Stimulated activated naive B cell treated with anti-CD40 and anti-IgM and Interleukin-4, amounts not matched to agents 10 μg/mL and 1 μg/mL and 100 μg/mL, for 72 hours (primary cell): ENCODE data around the gene PAXIP1.

Source experiments
- ATAC-seq, 2 donors: fragments of 150-1000 bp; cut with Tn5 transposase; replicated peaks; 2 replicates each; pipeline ENCODE4 v1.10.0; 2021; ENCODE audit warnings: moderate library complexity in 1 of 2
- DNase-seq: peaks from one replicate; pipeline ENCODE4 v3.0.0; 2021
- H3K27ac Mint-ChIP-seq: one replicate; pipeline ENCODE4 v1.8.0; 2022; ENCODE audit warnings: mild to moderate bottlenecking, mixed read lengths
- H3K27me3 Mint-ChIP-seq, 2 donors: one replicate each; pipeline ENCODE4 v1.8.0; 2022; ENCODE audit warnings: mixed read lengths in 2 of 2
- H3K36me3 Mint-ChIP-seq, 2 donors: one replicate each; pipeline ENCODE4 v1.8.0; 2022; ENCODE audit warnings: mixed read lengths in 2 of 2, mild to moderate bottlenecking in 1 of 2
- H3K4me1 Mint-ChIP-seq, 2 donors: one replicate each; pipeline ENCODE4 v1.8.0; 2022; ENCODE audit warnings: mixed read lengths in 2 of 2, mild to moderate bottlenecking in 1 of 2
- H3K4me3 Mint-ChIP-seq, 2 donors: one replicate each; pipeline ENCODE4 v1.8.0; 2022; ENCODE audit warnings: mild to moderate bottlenecking in 2 of 2, mixed read lengths in 2 of 2, moderate library complexity in 1 of 2
- H3K9me3 Mint-ChIP-seq, 2 donors: one replicate each; pipeline ENCODE4 v1.8.0; 2022; ENCODE audit warnings: mixed read lengths in 2 of 2, mild to moderate bottlenecking in 1 of 2

Gene PAXIP1

GRCh38 chr7:154977250-154977649 lies 25.7 kb downstream of the PAXIP1 start:
- peaks cover 17 to 24% of the 10 kb centered on the region in 2 donors for H3K4me1 Mint-ChIP-seq
- ATAC-seq (no peak), DNase-seq (no peak)
- H3K27ac Mint-ChIP-seq = no peak overlapping the region
- H3K27me3 Mint-ChIP-seq = no peaks in the 10 kb centered on the region
- peaks cover 41 to 56% of the 10 kb centered on the region in 2 donors for H3K36me3 Mint-ChIP-seq
- no peak overlapping the region for H3K4me3 Mint-ChIP-seq
- no peaks in the 10 kb centered on the region for H3K9me3 Mint-ChIP-seq

GRCh38 chr7:154976844-154977243 lies 26.1 kb downstream of the PAXIP1 start:
- Mint-ChIP-seq H3K27me3 (no peaks in the 10 kb centered on the region), H3K4me3 (no peak overlapping the region), H3K9me3 (no peaks in the 10 kb centered on the region), H3K27ac (no peak overlapping the region), H3K36me3 (peaks cover 41 to 57% of the 10 kb centered on the region in 2 donors), H3K4me1 (peaks cover 17 to 24% of the 10 kb centered on the region in 2 donors)
- ATAC-seq = no peak
- no peak for DNase-seq

DNA sequence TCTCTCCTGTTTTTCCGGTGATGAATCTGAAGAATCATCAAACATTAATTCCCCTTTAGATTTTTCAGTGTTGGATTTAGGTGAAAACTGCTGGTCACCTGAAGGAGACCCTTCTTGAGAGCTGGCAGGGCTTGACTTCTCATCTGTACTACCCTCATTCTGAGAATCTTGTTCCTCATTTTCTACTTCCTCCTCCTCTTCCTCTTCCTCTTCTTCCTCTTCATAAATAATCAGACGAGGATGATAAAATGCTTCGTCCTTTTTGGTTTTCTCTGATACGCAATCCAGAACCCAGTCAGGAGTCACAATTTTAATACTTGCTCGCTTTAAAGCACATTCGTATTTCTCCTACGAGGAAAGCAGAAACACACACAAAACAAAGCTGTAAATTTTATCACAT lies 26.9 kb downstream of the PAXIP1 start:
- Mint-ChIP-seq H3K4me3 (no peak overlapping the region), H3K27me3 (no peaks in the 10 kb centered on the region), H3K9me3 (no peaks in the 10 kb centered on the region), H3K36me3 (peaks cover 43 to 64% of the 10 kb centered on the region in 2 donors), H3K4me1 (peaks cover 17 to 24% of the 10 kb centered on the region in 2 donors), H3K27ac (peak overlapping the region; percentile 63)
- no peak for DNase-seq
- no peak for ATAC-seq

GRCh38 chr7:154973381-154973780 lies 29.5 kb downstream of the PAXIP1 start:
- DNase-seq (no peak), ATAC-seq (no peak)
- Mint-ChIP-seq H3K9me3 (no peaks in the 10 kb centered on the region), H3K4me1 (peaks cover 17 to 24% of the 10 kb centered on the region in 2 donors), H3K27me3 (no peaks in the 10 kb centered on the region), H3K27ac (no peak overlapping the region), H3K4me3 (no peak overlapping the region), H3K36me3 (peaks cover 53 to 72% of the 10 kb centered on the region in 2 donors)

GRCh38 chr7:154968336-154969001 lies 34.5 kb downstream of the PAXIP1 start:
- H3K4me3 Mint-ChIP-seq = no peak overlapping the region
- ATAC-seq (no peak), DNase-seq (no peak)
- H3K9me3 Mint-ChIP-seq = no peaks in the 10 kb centered on the region
- no peaks in the 10 kb centered on the region for H3K27me3 Mint-ChIP-seq
- no peak overlapping the region for H3K27ac Mint-ChIP-seq
- H3K4me1 Mint-ChIP-seq = peaks cover 4 to 15% of the 10 kb centered on the region in 2 donors
- peaks cover 51 to 76% of the 10 kb centered on the region in 2 donors for H3K36me3 Mint-ChIP-seq

DNA sequence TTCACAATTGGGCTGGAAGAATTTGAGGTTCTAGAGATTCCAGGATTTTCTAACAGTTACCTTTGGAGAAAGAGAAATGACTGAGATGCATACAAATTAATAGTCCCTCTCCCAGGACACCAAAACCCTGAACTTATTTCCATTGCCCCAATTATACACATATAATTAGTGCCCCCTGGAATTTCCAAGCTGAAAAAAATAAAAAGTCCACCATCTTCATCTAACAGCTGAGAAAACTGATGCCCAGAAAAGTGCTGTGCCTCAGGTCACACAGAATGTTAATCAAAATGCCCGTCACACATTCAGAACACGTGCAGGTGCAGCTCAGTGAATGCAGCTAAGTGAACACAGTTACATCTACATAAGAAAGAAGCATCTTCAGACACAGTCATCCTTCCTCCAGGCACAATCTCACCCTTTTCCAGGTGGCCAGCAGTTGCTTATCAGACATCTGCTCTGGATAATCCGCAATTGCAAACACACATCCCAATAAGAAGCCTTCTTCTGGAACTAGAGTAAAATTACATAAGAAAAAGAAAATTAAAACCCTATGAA lies 35.4 kb downstream of the PAXIP1 start:
- Mint-ChIP-seq H3K4me1 (peaks cover 2 to 9% of the 10 kb centered on the region in 2 donors), H3K9me3 (no peaks in the 10 kb centered on the region), H3K4me3 (no peak overlapping the region), H3K27ac (no peak overlapping the region), H3K27me3 (no peaks in the 10 kb centered on the region), H3K36me3 (peaks cover 51 to 70% of the 10 kb centered on the region in 2 donors)
- ATAC-seq = no peak
- DNase-seq = no peak

GRCh38 chr7:154965014-154965413 lies 37.9 kb downstream of the PAXIP1 start:
- ATAC-seq = peak in 1 of 2 donors; percentile 23

GRCh38 chr7:154960063-154960790 lies 42.7 kb downstream of the PAXIP1 start:
- Mint-ChIP-seq H3K4me3 (no peak overlapping the region), H3K36me3 (peaks cover 45 to 65% of the 10 kb centered on the region in 2 donors), H3K9me3 (no peaks in the 10 kb centered on the region), H3K27me3 (no peaks in the 10 kb centered on the region), H3K27ac (no peak overlapping the region), H3K4me1 (peaks cover 2 to 9% of the 10 kb centered on the region in 2 donors)
- no peak for ATAC-seq
- no peak for DNase-seq

More at GRCh38 chr7:154965014-154965413, 37.9 kb downstream of the PAXIP1 start:
- Mint-ChIP-seq H3K36me3 (peaks cover 53 to 71% of the 10 kb centered on the region in 2 donors), H3K27me3 (no peaks in the 10 kb centered on the region), H3K4me3 (no peak overlapping the region), H3K4me1 (peaks cover 2 to 9% of the 10 kb centered on the region in 2 donors), H3K27ac (no peak overlapping the region), H3K9me3 (no peaks in the 10 kb centered on the region)
- DNase-seq = no peak

GRCh38 chr7:154956427-154956826 lies 46.5 kb downstream of the PAXIP1 start:
- Mint-ChIP-seq H3K27ac (no peak overlapping the region), H3K36me3 (peaks cover 33 to 50% of the 10 kb centered on the region in 2 donors), H3K4me1 (no peaks in the 10 kb centered on the region), H3K9me3 (no peaks in the 10 kb centered on the region), H3K4me3 (no peak overlapping the region), H3K27me3 (no peaks in the 10 kb centered on the region)
- no peak for ATAC-seq
- DNase-seq = no peak

DNA sequence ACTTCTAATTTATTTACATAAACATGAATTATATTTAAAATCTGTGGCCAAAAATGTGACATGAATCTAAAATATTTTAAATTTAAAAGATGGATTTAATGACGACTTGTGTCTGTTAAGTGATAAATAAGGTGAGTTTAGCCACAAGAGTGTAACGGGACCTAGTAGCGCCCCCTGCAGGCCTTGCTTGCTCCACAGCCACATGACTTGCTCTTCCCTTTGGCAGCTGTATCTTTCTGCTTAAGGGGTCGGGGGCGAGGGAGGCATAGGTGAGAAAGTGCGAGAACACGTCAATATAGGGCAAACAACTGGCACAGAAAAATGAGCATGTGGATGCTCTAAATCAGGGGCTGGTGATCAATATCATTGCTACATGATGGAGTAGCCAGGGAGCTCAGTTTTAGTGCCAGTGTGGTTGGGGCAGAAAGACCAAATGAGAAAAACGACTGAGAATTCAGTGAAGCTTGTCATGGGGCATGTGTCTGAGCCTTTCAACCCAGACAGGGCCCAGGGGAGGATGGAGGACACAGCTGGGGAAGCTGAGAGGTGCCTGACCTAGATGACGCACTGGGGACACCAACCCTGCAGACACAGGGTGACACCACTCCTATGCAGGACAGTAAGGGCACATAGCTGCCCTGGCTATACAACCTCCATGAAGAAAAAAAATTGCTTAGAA lies 49.8 kb downstream of the PAXIP1 start:
- ATAC-seq (peak; percentile 48 to 64), DNase-seq (no peak)
- H3K4me3 Mint-ChIP-seq = no peak overlapping the region
- no peak overlapping the region for H3K27ac Mint-ChIP-seq
- no peaks in the 10 kb centered on the region for H3K9me3 Mint-ChIP-seq
- no peaks in the 10 kb centered on the region for H3K4me1 Mint-ChIP-seq
- H3K36me3 Mint-ChIP-seq = peaks cover 33 to 48% of the 10 kb centered on the region in 2 donors
- no peaks in the 10 kb centered on the region for H3K27me3 Mint-ChIP-seq

- Mint-ChIP-seq H3K27me3 (no peaks in the 10 kb centered on the region), H3K36me3 (peaks cover 28 to 40% of the 10 kb centered on the region in 2 donors), H3K9me3 (no peaks in the 10 kb centered on the region), H3K4me3 (no peak overlapping the region), H3K4me1 (no peaks in the 10 kb centered on the region), H3K27ac (no peak overlapping the region)
- DNase-seq (no peak), ATAC-seq (no peak)
These were observed 52.0 kb downstream of the PAXIP1 start for GRCh38 chr7:154950960-154951359.

GRCh38 chr7:154947604-154948003 lies 55.3 kb downstream of the PAXIP1 start:
- no peak for ATAC-seq
- no peak for DNase-seq
- Mint-ChIP-seq H3K27me3 (no peaks in the 10 kb centered on the region), H3K9me3 (no peaks in the 10 kb centered on the region), H3K4me1 (no peaks in the 10 kb centered on the region), H3K4me3 (no peak overlapping the region), H3K27ac (no peak overlapping the region), H3K36me3 (peaks cover 33 to 35% of the 10 kb centered on the region in 2 donors)

- H3K4me1 Mint-ChIP-seq = no peaks in the 10 kb centered on the region
- H3K4me3 Mint-ChIP-seq = no peak overlapping the region
- H3K27ac Mint-ChIP-seq = no peak overlapping the region
- DNase-seq (no peak), ATAC-seq (no peak)
- no peaks in the 10 kb centered on the region for H3K9me3 Mint-ChIP-seq
- H3K27me3 Mint-ChIP-seq = no peaks in the 10 kb centered on the region
- H3K36me3 Mint-ChIP-seq = peaks cover 31 to 34% of the 10 kb centered on the region in 2 donors
These were observed 56.8 kb downstream of the PAXIP1 start for GRCh38 chr7:154946166-154946565.

GRCh38 chr7:154943906-154944305 lies 59.0 kb downstream of the PAXIP1 start:
- H3K36me3 Mint-ChIP-seq = peaks cover 27 to 30% of the 10 kb centered on the region in 2 donors
- H3K4me1 Mint-ChIP-seq = no peaks in the 10 kb centered on the region
- no peak overlapping the region for H3K4me3 Mint-ChIP-seq
- no peaks in the 10 kb centered on the region for H3K9me3 Mint-ChIP-seq
- H3K27me3 Mint-ChIP-seq = no peaks in the 10 kb centered on the region
- ATAC-seq = no peak
- H3K27ac Mint-ChIP-seq = no peak overlapping the region
- DNase-seq = no peak
